ENCODE measurements around the gene DUSP2.

GRCh38 chr2:96186562-96186961, 41.3 kb upstream of the DUSP2 start:
- TF ChIP-seq GATA2 (IDR thresholded peaks at IDR 0.05; ENCODE audit: low read depth, low read length) (no peak), GATA3 (IDR thresholded peaks at IDR 0.05; ENCODE audit: low read depth, low read length) (no peak)
